ENCODE data around the gene ENPP3. TPM values are rescaled to one million over a fixed set of nuclear protein-coding genes. Genes with fewer than 3 reads are reported as not detected.

ENPP3 gene
- total and polyA plus RNA-seq, 7 donors, result 0.14 to 5.9 (median 1.1) TPM

DNA sequence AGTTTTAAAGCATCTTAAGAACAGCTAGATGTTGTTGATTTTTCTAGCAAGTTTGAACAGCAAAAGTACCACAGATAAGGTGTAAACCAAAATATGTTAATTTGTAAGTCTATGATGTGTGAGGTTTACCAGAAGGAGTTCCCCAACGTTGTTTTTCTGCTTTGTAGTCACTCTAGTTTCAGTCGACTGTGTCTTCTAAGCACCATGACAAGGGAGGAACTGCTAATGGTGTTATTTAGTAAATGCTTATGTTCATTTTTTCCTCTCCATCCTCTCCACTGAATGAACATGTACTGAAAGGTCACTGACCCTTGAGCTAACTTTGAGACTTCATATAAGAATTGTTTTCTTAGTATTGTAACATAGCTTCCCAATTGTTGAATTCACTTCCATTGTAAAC, 3.0 kb downstream of the ENPP3 start:
- WGBS, 2 donors, result 28 to 32% methylated on average over 2 of the region's 2 CpGs
- intact Hi-C loops (cut with DNase I), result no loop called here
- TF ChIP-seq EP300 (IDR thresholded peaks at IDR 0.05), result no peak
- TF ChIP-seq POLR2A (IDR thresholded peaks at IDR 0.05), result no peak
- TF ChIP-seq, protein P1, sequence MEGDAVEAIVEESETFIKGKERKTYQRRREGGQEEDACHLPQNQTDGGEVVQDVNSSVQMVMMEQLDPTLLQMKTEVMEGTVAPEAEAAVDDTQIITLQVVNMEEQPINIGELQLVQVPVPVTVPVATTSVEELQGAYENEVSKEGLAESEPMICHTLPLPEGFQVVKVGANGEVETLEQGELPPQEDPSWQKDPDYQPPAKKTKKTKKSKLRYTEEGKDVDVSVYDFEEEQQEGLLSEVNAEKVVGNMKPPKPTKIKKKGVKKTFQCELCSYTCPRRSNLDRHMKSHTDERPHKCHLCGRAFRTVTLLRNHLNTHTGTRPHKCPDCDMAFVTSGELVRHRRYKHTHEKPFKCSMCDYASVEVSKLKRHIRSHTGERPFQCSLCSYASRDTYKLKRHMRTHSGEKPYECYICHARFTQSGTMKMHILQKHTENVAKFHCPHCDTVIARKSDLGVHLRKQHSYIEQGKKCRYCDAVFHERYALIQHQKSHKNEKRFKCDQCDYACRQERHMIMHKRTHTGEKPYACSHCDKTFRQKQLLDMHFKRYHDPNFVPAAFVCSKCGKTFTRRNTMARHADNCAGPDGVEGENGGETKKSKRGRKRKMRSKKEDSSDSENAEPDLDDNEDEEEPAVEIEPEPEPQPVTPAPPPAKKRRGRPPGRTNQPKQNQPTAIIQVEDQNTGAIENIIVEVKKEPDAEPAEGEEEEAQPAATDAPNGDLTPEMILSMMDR (IDR thresholded peaks at IDR 0.05), result no peak
- TF ChIP-seq POLR2AphosphoS5 (IDR thresholded peaks at IDR 0.05), result no peak
- H3K27me3 ChIP-seq, result no peaks in the 10 kb centered on the region
- H3K27ac ChIP-seq, result no peak overlapping the region
- DNase-seq, result no peak
- H3K36me3 ChIP-seq, result no peaks in the 10 kb centered on the region
- H3K9me3 ChIP-seq, result no peaks in the 10 kb centered on the region
- no peak overlapping the region for H3K4me3 ChIP-seq
- no peaks in the 10 kb centered on the region for H3K4me1 ChIP-seq

DNA sequence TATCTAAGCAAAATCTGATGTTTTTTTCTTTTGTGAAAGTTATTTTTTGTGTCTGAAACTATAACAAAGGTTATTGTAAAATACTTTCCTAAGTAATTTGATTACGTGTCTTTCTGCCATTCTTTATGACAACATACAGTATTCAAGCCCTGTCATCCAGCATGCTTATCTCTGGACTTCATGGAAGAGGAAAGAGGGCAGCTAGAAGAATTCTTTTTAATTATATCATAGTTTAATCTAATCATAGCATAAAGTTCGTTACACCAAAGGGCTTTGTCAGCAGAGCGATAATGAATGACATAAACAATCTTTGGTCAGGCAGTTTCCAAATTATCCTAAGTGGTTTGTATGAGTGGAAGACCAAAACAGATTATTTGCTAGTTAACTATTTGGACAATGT, 3.5 kb downstream of the ENPP3 start:
- intact Hi-C loops (cut with DNase I), result no loop called here
- Histone ChIP-seq H3K4me3 (no peak overlapping the region), H3K27ac (no peak overlapping the region), H3K4me1 (no peaks in the 10 kb centered on the region), H3K9me3 (no peaks in the 10 kb centered on the region), H3K27me3 (no peaks in the 10 kb centered on the region), H3K36me3 (no peaks in the 10 kb centered on the region)
- DNase-seq, result no peak
- 42 to 75% methylated on average over 3 of the region's 3 CpGs for WGBS, 2 donors
- no peak for TF ChIP-seq EP300 (IDR thresholded peaks at IDR 0.05)
- no peak for TF ChIP-seq POLR2AphosphoS5 (IDR thresholded peaks at IDR 0.05)
- TF ChIP-seq, protein P1 (IDR thresholded peaks at IDR 0.05), result no peak

DNA sequence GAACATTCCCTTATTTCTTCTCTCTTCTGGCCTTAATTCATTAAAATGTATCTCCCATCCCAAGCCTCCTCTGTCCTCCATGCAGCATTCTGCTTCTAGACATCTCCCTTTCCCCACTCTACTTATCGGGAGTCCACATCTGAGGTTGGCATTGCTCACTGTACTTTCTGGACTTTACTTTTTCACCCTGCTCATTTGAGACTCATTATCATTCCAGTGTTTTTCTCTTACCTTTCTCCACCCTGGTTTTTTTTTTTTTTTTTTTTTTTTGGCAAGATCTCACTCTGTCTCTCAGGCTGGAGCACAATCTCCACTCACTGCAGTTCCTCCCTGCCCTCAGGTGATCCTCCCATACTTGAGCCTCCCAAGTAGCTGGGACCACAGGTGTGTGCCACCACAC, 4.5 kb downstream of the ENPP3 start:
- no peak overlapping the region for H3K4me3 ChIP-seq

DNA sequence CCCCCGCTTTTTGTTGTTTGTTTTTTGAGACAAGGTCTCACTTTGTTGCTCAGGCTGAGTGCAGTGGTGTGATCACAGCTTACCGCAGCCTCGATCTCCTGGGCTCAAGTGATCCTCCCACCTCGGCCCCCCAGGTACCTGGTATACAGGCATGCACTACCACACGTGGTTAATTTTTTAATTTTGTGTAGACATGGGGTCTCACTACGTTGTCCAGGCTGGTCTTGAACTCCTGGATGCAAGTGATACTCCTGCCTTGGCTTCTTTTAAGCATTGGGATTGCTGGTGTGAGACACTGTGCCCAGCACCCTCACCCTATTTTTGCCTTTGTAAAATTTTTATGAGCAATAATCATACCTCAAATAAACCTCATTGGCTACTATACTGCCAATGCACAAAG, 5.5 kb downstream of the ENPP3 start:
- no peak for TF ChIP-seq EP300 (IDR thresholded peaks at IDR 0.05)
- TF ChIP-seq, protein P1 (IDR thresholded peaks at IDR 0.05), result no peak
- TF ChIP-seq POLR2A (IDR thresholded peaks at IDR 0.05), result no peak
- TF ChIP-seq POLR2AphosphoS5 (IDR thresholded peaks at IDR 0.05), result no peak
- WGBS, 2 donors, result 85 to 89% methylated on average over 6 of the region's 6 CpGs
- intact Hi-C loops (cut with DNase I), result no loop called here
- Histone ChIP-seq H3K36me3 (no peaks in the 10 kb centered on the region), H3K27ac (no peak overlapping the region), H3K27me3 (no peaks in the 10 kb centered on the region), H3K4me1 (no peaks in the 10 kb centered on the region), H3K9me3 (no peaks in the 10 kb centered on the region), H3K4me3 (no peak overlapping the region)
- no peak for DNase-seq

More for the DNA sequence above, 4.5 kb downstream of the ENPP3 start:
- no peaks in the 10 kb centered on the region for H3K9me3 ChIP-seq
- H3K36me3 ChIP-seq, result no peaks in the 10 kb centered on the region
- 94 to 99% methylated on average over 1 of the region's 1 CpG for WGBS, 2 donors
- no peak for DNase-seq
- intact Hi-C loops (cut with DNase I), result no loop called here
- H3K4me1 ChIP-seq, result no peaks in the 10 kb centered on the region
- no peaks in the 10 kb centered on the region for H3K27me3 ChIP-seq
- TF ChIP-seq, protein P1 (IDR thresholded peaks at IDR 0.05), result no peak
- TF ChIP-seq EP300 (IDR thresholded peaks at IDR 0.05) (no peak), POLR2A (IDR thresholded peaks at IDR 0.05) (no peak), POLR2AphosphoS5 (IDR thresholded peaks at IDR 0.05) (no peak)
- H3K27ac ChIP-seq, result no peak overlapping the region

DNA sequence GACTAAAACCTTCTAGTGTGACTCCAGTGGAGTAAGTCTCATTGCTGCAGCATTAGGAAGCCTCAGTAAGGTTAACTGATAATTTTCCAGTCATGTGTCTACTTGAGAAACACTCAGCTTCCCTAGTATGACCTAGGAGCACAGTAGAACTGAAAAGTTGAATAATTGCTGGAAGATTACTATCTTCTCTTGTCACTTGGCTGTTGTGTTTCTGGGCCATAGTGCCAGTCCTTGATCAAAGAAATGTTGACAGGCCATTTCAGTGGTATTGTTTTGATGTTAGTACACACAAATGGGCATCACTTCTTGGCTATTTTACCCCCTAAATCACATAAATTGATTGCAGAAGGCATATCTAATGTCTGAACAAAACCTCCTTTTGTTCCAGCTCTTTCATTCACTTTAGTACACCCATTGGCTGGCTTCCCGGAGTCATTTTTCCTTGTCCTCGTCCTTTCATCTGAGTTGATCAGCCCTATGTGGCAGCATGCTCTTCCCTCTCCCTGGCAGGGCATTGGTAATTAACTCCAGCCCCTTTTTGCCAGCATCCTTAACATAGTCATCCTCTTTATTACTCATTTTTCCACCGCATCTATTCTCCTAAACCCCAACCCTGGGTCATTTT, 6.0 kb downstream of the ENPP3 start:
- 19 to 68% methylated on average over 3 of the region's 3 CpGs for WGBS, 2 donors

More for the DNA sequence above, 6.0 kb downstream of the ENPP3 start:
- Histone ChIP-seq H3K4me1 (no peaks in the 10 kb centered on the region), H3K27me3 (no peaks in the 10 kb centered on the region), H3K4me3 (no peak overlapping the region), H3K36me3 (no peaks in the 10 kb centered on the region), H3K27ac (no peak overlapping the region), H3K9me3 (no peaks in the 10 kb centered on the region)
- TF ChIP-seq POLR2A (IDR thresholded peaks at IDR 0.05) (no peak), POLR2AphosphoS5 (IDR thresholded peaks at IDR 0.05) (no peak), EP300 (IDR thresholded peaks at IDR 0.05) (no peak)
- TF ChIP-seq, protein P1 (IDR thresholded peaks at IDR 0.05), result no peak
- no peak for DNase-seq
- intact Hi-C loops (cut with DNase I), result no loop called here

All from sigmoid colon (tissue), 7 donors.